ENCODE results near the gene TEKT2. TPM values are rescaled to one million over a fixed set of nuclear protein-coding genes. Genes with fewer than 3 reads are reported as not detected.

The TEKT2 gene
- total RNA-seq, 4 donors from 2014 or later, result 0.57 TPM; not detected in 3

DNA sequence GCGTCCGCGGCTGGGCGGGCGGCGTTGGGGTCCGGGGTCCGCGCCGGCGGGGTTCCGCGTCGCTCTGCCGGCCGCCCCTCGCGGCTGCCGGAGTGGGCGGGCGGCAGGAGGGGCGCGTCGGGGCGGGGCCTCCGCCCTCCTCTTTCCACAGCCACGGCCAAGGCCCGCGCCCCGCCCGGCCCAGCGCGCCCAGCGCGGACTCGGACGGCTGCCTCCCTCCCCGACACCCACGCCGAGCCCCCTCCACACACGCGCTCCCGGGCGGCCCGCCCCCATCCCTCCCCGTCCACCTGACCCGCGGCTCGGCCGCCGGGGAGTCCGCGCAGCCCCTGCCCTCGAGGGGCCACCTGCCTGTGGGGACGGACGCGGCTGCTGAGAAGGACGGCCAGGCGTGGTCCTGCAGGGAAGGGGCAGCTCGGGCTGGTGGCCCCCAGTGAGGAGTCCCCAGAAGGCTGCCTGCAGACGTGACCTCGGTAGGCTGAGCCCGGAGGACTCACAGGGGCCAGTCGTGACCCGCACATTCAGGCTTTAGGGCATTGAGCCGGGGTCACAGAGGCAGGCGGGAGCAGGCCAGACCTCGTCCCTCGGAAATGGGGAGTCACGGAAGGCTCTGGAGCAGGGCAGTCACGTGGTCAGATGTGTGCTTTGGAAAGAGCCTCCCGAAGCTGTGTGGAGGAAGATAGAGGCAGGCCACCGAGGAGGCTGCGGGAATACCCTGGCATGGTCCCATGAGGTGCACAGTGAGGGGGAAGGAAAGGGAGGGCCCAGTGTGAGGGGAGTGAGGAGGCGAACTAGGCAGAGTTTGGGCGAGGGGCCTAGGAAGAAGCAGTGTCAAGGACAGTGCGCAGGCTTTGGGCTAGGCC lies 41.5 kb downstream of the TEKT2 start, which contains the start of gene COL8A2:
Gene COL8A2, minus strand, starts transcription at position 94 of the 863 bp plus-strand sequence. CDS start 24,980 bp downstream, outside the sequence.
- TF ChIP-seq, protein P1, sequence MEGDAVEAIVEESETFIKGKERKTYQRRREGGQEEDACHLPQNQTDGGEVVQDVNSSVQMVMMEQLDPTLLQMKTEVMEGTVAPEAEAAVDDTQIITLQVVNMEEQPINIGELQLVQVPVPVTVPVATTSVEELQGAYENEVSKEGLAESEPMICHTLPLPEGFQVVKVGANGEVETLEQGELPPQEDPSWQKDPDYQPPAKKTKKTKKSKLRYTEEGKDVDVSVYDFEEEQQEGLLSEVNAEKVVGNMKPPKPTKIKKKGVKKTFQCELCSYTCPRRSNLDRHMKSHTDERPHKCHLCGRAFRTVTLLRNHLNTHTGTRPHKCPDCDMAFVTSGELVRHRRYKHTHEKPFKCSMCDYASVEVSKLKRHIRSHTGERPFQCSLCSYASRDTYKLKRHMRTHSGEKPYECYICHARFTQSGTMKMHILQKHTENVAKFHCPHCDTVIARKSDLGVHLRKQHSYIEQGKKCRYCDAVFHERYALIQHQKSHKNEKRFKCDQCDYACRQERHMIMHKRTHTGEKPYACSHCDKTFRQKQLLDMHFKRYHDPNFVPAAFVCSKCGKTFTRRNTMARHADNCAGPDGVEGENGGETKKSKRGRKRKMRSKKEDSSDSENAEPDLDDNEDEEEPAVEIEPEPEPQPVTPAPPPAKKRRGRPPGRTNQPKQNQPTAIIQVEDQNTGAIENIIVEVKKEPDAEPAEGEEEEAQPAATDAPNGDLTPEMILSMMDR (IDR thresholded peaks at IDR 0.05; ENCODE audit: low read depth), result no peak

GRCh38 chr1:36126005-36126716 lies 42.3 kb downstream of the TEKT2 start:
- TF ChIP-seq, protein P1 (IDR thresholded peaks at IDR 0.05; ENCODE audit: low read depth), result no peak

DNA sequence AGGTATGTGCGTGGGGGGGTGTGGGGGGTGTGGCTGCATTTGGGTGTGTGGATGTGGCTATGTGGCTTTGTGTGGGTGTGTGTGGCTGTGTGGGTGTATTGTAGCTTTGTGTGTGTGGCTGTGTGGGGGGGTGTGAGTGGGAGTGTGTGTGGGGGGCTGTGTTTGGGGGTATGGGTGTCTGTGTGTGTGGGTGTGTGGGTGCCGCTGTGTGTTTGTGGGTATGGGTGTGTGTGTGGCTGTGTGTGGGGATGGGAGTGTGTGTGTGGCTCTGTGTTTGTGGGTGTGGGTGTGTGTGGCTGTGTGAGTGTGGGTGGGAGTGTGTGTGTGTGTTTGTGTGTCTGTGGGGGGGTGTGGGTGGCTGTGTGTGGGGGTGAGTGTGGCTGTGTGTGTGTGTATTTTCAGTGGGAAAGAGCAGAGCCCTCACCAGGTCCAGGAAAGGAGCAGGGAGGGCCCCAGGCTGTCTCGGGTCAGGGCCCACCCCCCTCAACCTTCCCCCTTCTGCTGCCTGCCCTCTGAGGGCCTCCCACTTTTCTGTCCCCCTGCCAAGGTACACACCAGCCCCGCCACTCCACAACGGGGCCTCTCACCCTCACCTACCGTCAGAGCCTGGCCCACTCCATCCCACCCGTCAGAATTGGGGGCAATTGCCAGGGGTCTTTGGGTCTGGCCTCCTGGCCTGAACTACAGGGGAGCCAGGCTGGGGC lies 43.1 kb downstream of the TEKT2 start:
- TF ChIP-seq, protein P1 (IDR thresholded peaks at IDR 0.05; ENCODE audit: low read depth), result no peak

DNA sequence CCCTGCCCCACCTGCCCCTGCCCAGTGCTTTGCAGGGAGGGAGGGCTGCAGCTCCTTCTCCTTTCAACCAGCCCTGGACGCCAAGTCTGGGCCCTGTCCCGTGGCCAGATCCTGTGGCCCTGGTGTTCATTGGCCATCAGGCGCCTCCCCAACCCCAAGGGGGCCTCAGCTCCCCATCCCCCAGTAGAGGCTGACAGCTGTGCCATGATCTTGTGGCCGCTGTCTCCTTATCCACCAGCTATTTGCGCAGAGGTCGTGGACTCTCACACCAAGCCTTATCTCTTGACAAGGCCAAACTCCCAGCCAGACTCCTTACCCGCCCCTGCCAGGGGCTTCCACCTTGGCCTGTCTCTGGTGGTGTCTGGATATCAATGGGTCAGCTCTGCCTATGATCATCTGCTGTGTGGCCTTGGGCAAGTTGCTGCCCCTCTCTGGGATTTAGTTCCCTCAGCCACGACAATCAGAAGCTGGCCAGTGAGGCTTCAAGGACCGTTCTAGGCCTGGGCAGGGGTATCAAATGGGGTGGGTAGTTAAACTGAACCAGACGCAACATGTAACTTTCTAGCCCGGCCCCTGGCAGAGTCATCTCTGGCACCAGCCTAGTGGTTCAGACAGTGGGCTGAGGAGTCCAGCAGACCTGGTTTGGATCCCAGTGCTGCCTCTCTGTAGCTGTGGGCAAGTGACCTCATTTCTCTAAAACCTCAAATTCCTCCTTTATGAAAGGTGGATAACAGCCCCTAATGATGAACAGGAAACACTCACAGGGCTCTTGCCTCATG lies 44.4 kb downstream of the TEKT2 start:
- TF ChIP-seq, protein P1 (IDR thresholded peaks at IDR 0.05; ENCODE audit: low read depth), result no peak

DNA sequence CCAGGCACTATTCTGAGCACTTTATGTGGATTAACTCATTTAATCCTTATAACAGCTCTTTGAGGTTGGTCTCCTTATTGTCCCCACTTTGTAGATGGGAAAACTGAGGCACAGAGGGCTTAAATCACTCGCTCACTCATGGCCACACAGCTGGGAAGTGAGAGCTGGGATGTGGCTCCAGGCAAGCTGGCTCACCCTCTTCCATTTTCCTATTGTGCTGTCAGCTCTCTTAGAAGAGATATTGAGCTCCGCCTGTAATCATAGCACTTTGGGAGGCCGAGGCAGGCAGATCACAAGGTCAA lies 45.0 kb downstream of the TEKT2 start:
- TF ChIP-seq, protein P1 (IDR thresholded peaks at IDR 0.05; ENCODE audit: low read depth), result no peak

DNA sequence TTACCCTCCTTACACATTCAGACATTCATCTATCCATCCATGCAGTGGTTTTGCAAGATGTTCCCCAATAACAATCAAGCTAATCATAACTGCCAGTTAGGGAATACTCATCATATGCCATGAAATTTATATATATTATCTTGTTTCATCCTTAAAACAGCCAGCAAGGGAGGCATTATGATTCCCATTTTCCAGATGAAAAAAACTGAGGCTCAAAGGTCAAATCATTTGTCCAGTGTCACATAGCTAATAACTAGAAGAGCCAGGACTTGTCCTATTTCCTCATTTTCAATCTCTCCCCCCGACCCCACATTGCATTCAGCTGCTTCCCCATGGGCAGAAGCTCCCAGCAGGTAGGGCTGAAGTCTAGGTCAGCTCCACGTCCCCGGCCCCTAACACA lies 48.1 kb downstream of the TEKT2 start:
- TF ChIP-seq, protein P1 (IDR thresholded peaks at IDR 0.05; ENCODE audit: low read depth), result no peak

Measured in subcutaneous adipose tissue (tissue), 4 donors.